Airway epithelial cell (primary cell): ENCODE data around the gene ZNF133. TPM values are rescaled to one million over a fixed set of nuclear protein-coding genes. Genes with fewer than 3 reads are reported as not detected.

Experiments used
- total RNA-seq: library from RNA; depleted of rRNA; stranded (reverse); fragments of >200 nt; gene quantifications from 2 replicates; pipeline ENCODE4 v1.2.3, GENCODE V29; 2015

Gene ZNF133
- total RNA-seq = 12.8 and 20.0 TPM in 2 replicates

GRCh38 chr20:18287915-18288748 lies at the start of gene ZNF133:
TSS of gene ZNF133 (plus strand) at chr20:18288527. CDS start at chr20:18305687, 17,160 bp downstream.

Other genes with a start within 250 kb of the ZNF133 start
- gene OVOL2, start 230.6 kb upstream of the ZNF133 start, total RNA-seq = 15.6 and 16.8 TPM in 2 replicates
- gene KAT14, start 150.7 kb upstream of the ZNF133 start, total RNA-seq = 9.8 and 11.2 TPM in 2 replicates
- gene PET117, start 150.7 kb upstream of the ZNF133 start, total RNA-seq = 14.6 and 16.1 TPM in 2 replicates
- 0.71 and 1.1 TPM in 2 replicates for gene DZANK1, start 178.5 kb downstream of the ZNF133 start, total RNA-seq
- gene POLR3F, start 178.9 kb downstream of the ZNF133 start, total RNA-seq = 9.7 and 14.2 TPM in 2 replicates
- gene RBBP9, start 208.7 kb downstream of the ZNF133 start, total RNA-seq = 10.0 and 20.9 TPM in 2 replicates
- 52.3 and 65.9 TPM in 2 replicates for gene SEC23B, start 219.4 kb downstream of the ZNF133 start, total RNA-seq